GM12878 (cell line): Measurements from ENCODE around the gene EMP3. TPM values are rescaled to one million over a fixed set of nuclear protein-coding genes. Genes with fewer than 3 reads are reported as not detected.

Source experiments
- ATAC-seq: fragments of 200-7000 bp; cut with Tn5 transposase; 3 replicates; pipeline ENCODE4 v1.9.1; 2020; ENCODE audit warnings: mild to moderate bottlenecking, moderate library complexity
- BruUV-seq: library from RNA; stranded (reverse); fragments of 400-500 nt; replicated peaks from 2 replicates; lab custom pipeline; 2021; lab: Mats Ljungman, UMichigan
- CTCF ChIA-PET: fragments of 300-600 bp; sonication (Branson Sonifier 250); formaldehyde crosslinking; extraction: SDS; loops from one replicate; lab custom pipeline; 2021; ENCODE audit warnings: inconsistent platforms; lab: Yijun Ruan, JAX
- POLR2A ChIA-PET: fragments of 350-600 bp; formaldehyde crosslinking; extraction: SDS; loops from one replicate; lab custom pipeline; 2021; ENCODE audit warnings: inconsistent platforms; lab: Charles Lee
- RAD21 ChIA-PET: fragments of 300-600 bp; sonication (Branson Sonifier 250); formaldehyde crosslinking; loops from one replicate; lab custom pipeline; 2023; ENCODE audit warnings: antibody characterized with exemption; ENCODE audit not compliant: unreplicated experiment; lab: Charles Lee
- SMC1A ChIA-PET: fragments of 300-600 bp; sonication (Branson Sonifier 250); formaldehyde crosslinking; loops from one replicate; lab custom pipeline; 2023; ENCODE audit not compliant: unreplicated experiment, uncharacterized antibody; lab: Charles Lee
- DNase-seq: peaks from one replicate; pipeline ENCODE4 v3.0.0-alpha.2; 2011; ENCODE audit warnings: low read depth, low spot score
- FAIRE-seq: peaks from 3 replicates; lab custom pipeline; 2011; peaks lifted over from hg19 to GRCh38; lab: Jason Lieb, UNC
- H2AFZ ChIP-seq: 2 replicates; pipeline ENCODE4 v1.6.0; 2011; ENCODE audit warnings: low read depth, low read length, control low read depth; ENCODE audit not compliant: control insufficient read depth
- H3K27ac ChIP-seq: 2 replicates; pipeline ENCODE4 v1.5.1; 2011; ENCODE audit warnings: control low read depth; ENCODE audit not compliant: control insufficient read depth, insufficient read depth
- H3K27me3 ChIP-seq, 2 experiments: replicated peaks in 1 of 2; 2 replicates each; pipeline versions ENCODE4 v1.6.0 to v1.6.1; 2011; ENCODE audit warnings: low read length in 1 of 2; ENCODE audit not compliant: control insufficient read depth in 2 of 2, insufficient read depth in 2 of 2
- H3K36me3 ChIP-seq, 2 experiments: 2 replicates each; pipeline ENCODE4 v1.5.1; 2011; ENCODE audit warnings: low read length in 1 of 2; ENCODE audit not compliant: control insufficient read depth in 2 of 2, insufficient read depth in 2 of 2
- H3K4me1 ChIP-seq: 2 replicates; pipeline ENCODE4 v1.6.1; 2011; ENCODE audit warnings: mild to moderate bottlenecking, low read length, moderate library complexity, mixed read lengths; ENCODE audit not compliant: control insufficient read depth, insufficient read depth
- H3K4me2 ChIP-seq: 2 replicates; pipeline ENCODE4 v1.6.0; 2011; ENCODE audit warnings: control low read depth; ENCODE audit not compliant: control insufficient read depth, insufficient read depth
- H3K4me3 ChIP-seq: fragments of 200-600 bp; sonication (generic); 2 replicates; pipeline ENCODE4 v1.5.1; 2016
- H3K79me2 ChIP-seq: 2 replicates; pipeline ENCODE4 v1.6.0; 2011; ENCODE audit warnings: low read length; ENCODE audit not compliant: control insufficient read depth, insufficient read depth
- H3K9ac ChIP-seq: 2 replicates; pipeline ENCODE4 v1.8.0; 2011; ENCODE audit warnings: low read length, control low read depth, mixed read lengths; ENCODE audit not compliant: control insufficient read depth, insufficient read depth
- H3K9me3 ChIP-seq: replicated peaks from 3 replicates; pipeline ENCODE4 v1.5.1; 2011; ENCODE audit warnings: mild to moderate bottlenecking, low read length; ENCODE audit not compliant: control insufficient read depth, insufficient read depth
- H4K20me1 ChIP-seq: 2 replicates; pipeline ENCODE4 v1.6.0; 2011; ENCODE audit not compliant: control insufficient read depth, insufficient read depth
- CREM ChIP-seq: IDR thresholded peaks from 2 replicates; pipeline ENCODE4 v1.6.1; 2014; ENCODE audit warnings: antibody characterized with exemption, low read depth
- MYB ChIP-seq: fragments of 150-350 bp; IDR thresholded peaks from 2 replicates; pipeline ENCODE4 v1.6.1; 2014; ENCODE audit warnings: mild to moderate bottlenecking, low read depth, low read length, borderline replicate concordance
- NFIC ChIP-seq: IDR thresholded peaks from 2 replicates; pipeline ENCODE4 v1.6.1; 2012; ENCODE audit warnings: low read depth, mild to moderate bottlenecking, inconsistent platforms, low read length, moderate library complexity
- NR2C1 ChIP-seq: fragments of 450-650 bp; IDR thresholded peaks from 2 replicates; pipeline ENCODE4 v1.6.1; 2017; ENCODE audit warnings: antibody characterized with exemption, mild to moderate bottlenecking, moderate library complexity
- NR2F1 ChIP-seq: fragments of 450-650 bp; conservative IDR thresholded peaks from 2 replicates; pipeline ENCODE4 v1.6.1; 2017; ENCODE audit warnings: mild to moderate bottlenecking
- PAX5 ChIP-seq: IDR thresholded peaks from 2 replicates; pipeline ENCODE4 v1.6.1; 2011; ENCODE audit warnings: low read depth, low read length, borderline replicate concordance
- RELA ChIP-seq: fragments of 450-650 bp; IDR thresholded peaks from 2 replicates; pipeline ENCODE4 v1.8.0; 2014; ENCODE audit warnings: borderline replicate concordance; ENCODE audit not compliant: partially characterized antibody
- SREBF2 ChIP-seq: IDR thresholded peaks from 2 replicates; pipeline ENCODE4 v1.6.1; 2012; ENCODE audit warnings: mild to moderate bottlenecking, low read length
- STAT1 ChIP-seq: fragments of 450-650 bp; conservative IDR thresholded peaks from 2 replicates; pipeline ENCODE4 v1.6.1; 2014; ENCODE audit warnings: antibody characterized with exemption, mild to moderate bottlenecking
- YY1 ChIP-seq: IDR thresholded peaks from 2 replicates; pipeline ENCODE4 v1.6.1; 2011; ENCODE audit warnings: low read depth, mild to moderate bottlenecking, low read length
- WGBS: methylation state at CpG from one replicate; pipeline ENCODE4 v1.1.6; 2016; ENCODE audit warnings: low lambda C conversion rate; ENCODE audit not compliant: insufficient replicate concordance, insufficient coverage; ENCODE audit errors: missing lambda C conversion rate; 5-methylcytosine and 5-hydroxymethylcytosine counted together
- in situ Hi-C: fragments of 300-500 bp; cut with MboI; formaldehyde crosslinking; loops from 9 replicates; pipeline ENCODE4 v1.14.3; 2018; ENCODE audit warnings: mixed read lengths
- intact Hi-C: fragments of 100-400 bp; cut with micrococcal nuclease; formaldehyde crosslinking; loops from one replicate; pipeline ENCODE4 v1.14.2; 2022; ENCODE audit not compliant: unreplicated experiment
- polyA plus RNA-seq, 11 experiments: library from polyadenylated mRNA; depleted of rRNA in 4 of 11; unstranded in 6 of 11; stranded (reverse) in 5 of 11; fragments of >200 nt; fragmentation: Nextera tagmentation in 4 of 11; fragmentation: Illumina TruSeq in 1 of 11; extraction: Ambion mirVana in 4 of 11; extraction: Trizol in 1 of 11; gene quantifications; 1 replicate in 1 of 11; 2 replicates in 10 of 11; pipeline versions ENCODE4 v1.2.1 to v1.2.3, GENCODE V29; 2011 to 2016; ENCODE audit warnings: inconsistent platforms in 2 of 11, missing spikeins in 2 of 11, low read depth in 1 of 11
- total RNA-seq, 4 experiments: library from RNA; depleted of rRNA in 3 of 4; stranded (reverse); fragments of >200 nt in 3 of 4; fragmentation: Illumina TruSeq in 1 of 4; extraction: Trizol in 1 of 4; gene quantifications; 2 replicates each; pipeline versions ENCODE4 v1.2.1 to v1.2.3, GENCODE V29; 2013 to 2021
- TF ChIP-seq, protein P1 (sequence below): fragments of 450-650 bp; IDR thresholded peaks from 2 replicates; pipeline ENCODE4 v1.6.1; 2017; ENCODE audit warnings: borderline replicate concordance
- TF ChIP-seq, protein P2 (sequence below): IDR thresholded peaks from 2 replicates; pipeline ENCODE4 v1.6.1; 2012; ENCODE audit warnings: mild to moderate bottlenecking, low read depth, low read length
- TF ChIP-seq, protein P3 (sequence below): IDR thresholded peaks from 2 replicates; pipeline ENCODE4 v1.6.1; 2012; ENCODE audit warnings: low read depth, low read length, improper control_type of control experiment

EMP3 gene
- total and polyA plus RNA-seq, 10 of the 15 experiments (the other 5 are each of a cell fraction or from before 2014, with no cell fraction given): 53.2 to 224 (median 134) TPM

DNA sequence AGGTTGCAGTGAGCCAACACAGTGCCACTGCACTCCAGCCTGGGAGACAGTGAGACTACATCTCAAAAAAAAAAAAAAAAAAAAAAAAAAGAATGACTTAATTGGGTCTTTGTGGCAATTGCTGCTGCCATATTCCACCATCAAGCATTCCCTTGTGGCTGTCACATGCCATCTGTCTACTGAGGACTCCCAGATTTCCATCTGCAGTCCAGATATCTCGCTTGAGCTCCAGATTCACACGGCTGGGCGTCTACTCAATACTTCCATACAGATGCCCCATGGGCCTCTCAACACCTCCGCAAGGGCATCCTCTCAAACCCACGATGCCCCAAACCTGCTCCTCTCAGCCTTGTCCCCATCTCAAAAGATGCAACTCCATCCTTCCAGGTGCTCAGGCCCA lies 25.5 kb downstream of the EMP3 start:
- intact Hi-C loops: loop anchor here (1.0 to 2.0 kb wide), 2 partner anchors 94 to 234 kb away; partner anchors contain the start of gene GRWD1
- no TSS peak for BruUV-seq
- H3K36me3 ChIP-seq: no peaks in the 10 kb centered on the region; a peak in 1 of 4 replicates
- no peak overlapping the region for H3K9ac ChIP-seq
- TF ChIP-seq PAX5 (no peak), NFIC (no peak), NR2C1 (no peak), SREBF2 (no peak), NR2F1 (no peak), YY1 (no peak), MYB (no peak), RELA (no peak), STAT1 (no peak), CREM (no peak)
- TF ChIP-seq, protein P1, sequence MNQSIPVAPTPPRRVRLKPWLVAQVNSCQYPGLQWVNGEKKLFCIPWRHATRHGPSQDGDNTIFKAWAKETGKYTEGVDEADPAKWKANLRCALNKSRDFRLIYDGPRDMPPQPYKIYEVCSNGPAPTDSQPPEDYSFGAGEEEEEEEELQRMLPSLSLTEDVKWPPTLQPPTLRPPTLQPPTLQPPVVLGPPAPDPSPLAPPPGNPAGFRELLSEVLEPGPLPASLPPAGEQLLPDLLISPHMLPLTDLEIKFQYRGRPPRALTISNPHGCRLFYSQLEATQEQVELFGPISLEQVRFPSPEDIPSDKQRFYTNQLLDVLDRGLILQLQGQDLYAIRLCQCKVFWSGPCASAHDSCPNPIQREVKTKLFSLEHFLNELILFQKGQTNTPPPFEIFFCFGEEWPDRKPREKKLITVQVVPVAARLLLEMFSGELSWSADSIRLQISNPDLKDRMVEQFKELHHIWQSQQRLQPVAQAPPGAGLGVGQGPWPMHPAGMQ: no peak
- TF ChIP-seq, protein P2, sequence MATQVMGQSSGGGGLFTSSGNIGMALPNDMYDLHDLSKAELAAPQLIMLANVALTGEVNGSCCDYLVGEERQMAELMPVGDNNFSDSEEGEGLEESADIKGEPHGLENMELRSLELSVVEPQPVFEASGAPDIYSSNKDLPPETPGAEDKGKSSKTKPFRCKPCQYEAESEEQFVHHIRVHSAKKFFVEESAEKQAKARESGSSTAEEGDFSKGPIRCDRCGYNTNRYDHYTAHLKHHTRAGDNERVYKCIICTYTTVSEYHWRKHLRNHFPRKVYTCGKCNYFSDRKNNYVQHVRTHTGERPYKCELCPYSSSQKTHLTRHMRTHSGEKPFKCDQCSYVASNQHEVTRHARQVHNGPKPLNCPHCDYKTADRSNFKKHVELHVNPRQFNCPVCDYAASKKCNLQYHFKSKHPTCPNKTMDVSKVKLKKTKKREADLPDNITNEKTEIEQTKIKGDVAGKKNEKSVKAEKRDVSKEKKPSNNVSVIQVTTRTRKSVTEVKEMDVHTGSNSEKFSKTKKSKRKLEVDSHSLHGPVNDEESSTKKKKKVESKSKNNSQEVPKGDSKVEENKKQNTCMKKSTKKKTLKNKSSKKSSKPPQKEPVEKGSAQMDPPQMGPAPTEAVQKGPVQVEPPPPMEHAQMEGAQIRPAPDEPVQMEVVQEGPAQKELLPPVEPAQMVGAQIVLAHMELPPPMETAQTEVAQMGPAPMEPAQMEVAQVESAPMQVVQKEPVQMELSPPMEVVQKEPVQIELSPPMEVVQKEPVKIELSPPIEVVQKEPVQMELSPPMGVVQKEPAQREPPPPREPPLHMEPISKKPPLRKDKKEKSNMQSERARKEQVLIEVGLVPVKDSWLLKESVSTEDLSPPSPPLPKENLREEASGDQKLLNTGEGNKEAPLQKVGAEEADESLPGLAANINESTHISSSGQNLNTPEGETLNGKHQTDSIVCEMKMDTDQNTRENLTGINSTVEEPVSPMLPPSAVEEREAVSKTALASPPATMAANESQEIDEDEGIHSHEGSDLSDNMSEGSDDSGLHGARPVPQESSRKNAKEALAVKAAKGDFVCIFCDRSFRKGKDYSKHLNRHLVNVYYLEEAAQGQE: no peak
- TF ChIP-seq, protein P3, sequence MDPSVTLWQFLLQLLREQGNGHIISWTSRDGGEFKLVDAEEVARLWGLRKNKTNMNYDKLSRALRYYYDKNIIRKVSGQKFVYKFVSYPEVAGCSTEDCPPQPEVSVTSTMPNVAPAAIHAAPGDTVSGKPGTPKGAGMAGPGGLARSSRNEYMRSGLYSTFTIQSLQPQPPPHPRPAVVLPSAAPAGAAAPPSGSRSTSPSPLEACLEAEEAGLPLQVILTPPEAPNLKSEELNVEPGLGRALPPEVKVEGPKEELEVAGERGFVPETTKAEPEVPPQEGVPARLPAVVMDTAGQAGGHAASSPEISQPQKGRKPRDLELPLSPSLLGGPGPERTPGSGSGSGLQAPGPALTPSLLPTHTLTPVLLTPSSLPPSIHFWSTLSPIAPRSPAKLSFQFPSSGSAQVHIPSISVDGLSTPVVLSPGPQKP: no peak
- TF ChIP-seq, all 136 proteins: peak for 0
- SMC1A ChIA-PET: interaction anchor here (1.0 to 1.3 kb wide), 3 partner anchors 10 to 234 kb away, joined by 3 to 8 read pairs (median 4); no protein-coding TSS in a partner anchor
- WGBS: 70% methylated on average over 5 of the region's 5 CpGs
- RAD21 ChIA-PET: interaction anchor here (0.7 to 1.3 kb wide), 6 partner anchors 12 to 258 kb away, joined by 3 to 10 read pairs (median 4); partner anchors contain the start of genes SYNGR4 and TMEM143
- FAIRE-seq (no peak), ATAC-seq (no peak; the same call in 2 of the 3 replicates), DNase-seq (no peak)
- no peaks in the 10 kb centered on the region for H3K4me1 ChIP-seq
- no peaks in the 10 kb centered on the region for H3K27me3 ChIP-seq
- POLR2A ChIA-PET: interaction anchor here (1.6 kb wide), 1 partner anchor 13 kb away, joined by 6 read pairs; the partner anchor contains the start of genes SYNGR4 and TMEM143
- no peak overlapping the region for H3K4me2 ChIP-seq
- CTCF ChIA-PET: interaction anchor here (0.6 to 3.3 kb wide), 9 partner anchors 9 to 258 kb away, joined by 3 to 21 read pairs (median 4); partner anchors contain the start of genes KDELR1, SYNGR4 and TMEM143
- H3K4me3 ChIP-seq: no peak overlapping the region
- no peaks in the 10 kb centered on the region for H3K9me3 ChIP-seq
- H3K27ac ChIP-seq: no peak overlapping the region
- H3K79me2 ChIP-seq: no peaks in the 10 kb centered on the region
- no peak overlapping the region for H2AFZ ChIP-seq
- H4K20me1 ChIP-seq: no peaks in the 10 kb centered on the region
- in situ Hi-C loops: no loop called here
